Measurements from ENCODE around the gene SPRR4.

Gene SPRR4

GRCh38 chr1:152970495-152970894 is at the start of gene SPRR4:
SPRR4 (plus strand) TSS chr1:152970648; CDS start chr1:152971891, 1,243 bp downstream.
- DNase-seq: no peak
- ATAC-seq: no peak

DNA sequence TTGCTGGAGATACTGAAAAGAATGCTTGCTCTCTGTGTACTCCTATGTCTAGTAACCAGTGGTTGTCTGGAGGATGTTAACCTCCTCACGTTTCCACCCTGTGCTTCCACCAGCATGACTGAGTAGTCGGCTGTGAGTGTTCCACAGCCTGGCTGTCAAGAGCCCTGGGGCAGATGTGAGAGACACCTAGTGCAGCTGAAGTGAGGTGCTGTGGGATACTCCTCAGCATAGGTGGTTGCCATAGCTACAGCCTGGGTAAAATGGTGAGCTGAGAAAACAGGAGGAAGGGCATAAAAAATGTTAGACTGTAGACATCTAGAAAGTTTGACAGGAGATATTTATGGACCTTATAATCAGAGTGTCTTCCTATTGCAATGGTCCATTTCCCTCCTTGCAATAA is 46.3 kb upstream of the SPRR4 start:
- no peak for DNase-seq
- no peak for ATAC-seq

DNA sequence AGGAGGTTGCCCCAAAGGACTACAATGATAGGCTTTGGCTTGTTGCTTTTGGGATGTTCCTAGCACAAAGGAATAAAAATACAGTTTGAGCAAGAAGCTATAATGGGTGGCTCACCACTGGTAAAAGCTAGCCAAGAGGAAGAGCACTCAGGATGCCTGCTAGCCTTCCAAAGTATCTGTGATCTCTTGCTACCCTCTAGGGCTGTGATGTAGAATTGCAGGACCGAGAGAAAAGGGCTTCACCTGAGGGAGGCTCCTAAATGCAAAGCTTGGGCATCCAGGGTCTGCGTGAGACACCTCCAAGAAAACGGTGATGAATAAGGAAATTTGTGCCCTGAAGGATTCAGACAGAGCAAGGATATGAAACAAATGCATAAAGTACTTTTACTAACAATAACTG is 44.4 kb upstream of the SPRR4 start:
- no peak for DNase-seq
- ATAC-seq: no peak

DNA sequence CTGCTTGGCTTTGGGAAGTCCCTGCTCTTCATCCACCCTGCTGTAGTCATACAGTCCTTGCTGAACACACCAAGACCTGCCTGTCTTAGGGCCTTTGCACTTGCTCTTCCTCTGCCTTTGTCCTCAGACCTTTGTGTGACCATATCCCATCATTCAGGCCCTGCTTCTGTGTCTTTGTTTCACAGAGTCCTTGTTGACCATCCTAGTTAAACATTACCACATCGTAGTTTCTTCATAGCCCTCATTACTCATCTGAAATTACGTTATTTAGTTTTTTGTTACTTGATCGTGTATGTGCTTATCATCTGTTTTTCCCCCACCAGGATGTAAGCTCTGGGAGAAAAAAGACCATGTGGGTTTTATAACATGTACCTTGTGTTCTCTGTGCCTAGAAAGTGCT is 41.8 kb upstream of the SPRR4 start:
- no peak for ATAC-seq
- DNase-seq: no peak

DNA sequence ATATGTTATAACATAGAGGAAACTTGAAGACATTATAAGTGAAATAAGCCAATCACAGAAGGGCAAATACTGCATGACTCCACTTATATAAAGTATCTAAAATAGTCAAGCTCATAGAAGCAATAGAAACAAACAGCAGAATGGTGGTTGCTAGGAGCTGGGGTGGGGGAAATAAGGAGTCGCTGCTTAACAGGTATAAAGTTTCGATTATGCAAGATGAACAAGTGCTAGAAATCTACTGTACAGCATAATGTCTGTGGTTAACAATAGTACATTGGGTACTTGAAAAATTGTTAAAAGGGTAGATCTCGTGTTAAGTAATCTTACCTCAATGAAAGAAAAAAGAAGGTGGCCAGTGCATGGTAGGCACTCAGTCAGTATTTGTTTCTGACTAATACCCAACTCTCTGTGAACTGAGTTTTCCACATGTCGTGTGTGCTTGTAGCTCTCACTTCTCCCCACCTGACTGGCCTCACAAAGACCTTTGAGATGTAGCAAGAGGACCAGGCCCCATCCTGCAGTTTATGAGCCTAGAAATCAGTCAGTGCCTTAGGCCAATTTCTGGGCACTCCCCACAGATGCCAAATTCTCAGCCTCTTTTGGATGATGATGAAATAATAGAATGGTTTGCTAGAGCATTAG is 38.2 kb upstream of the SPRR4 start:
- DNase-seq (no peak), ATAC-seq (no peak)

DNA sequence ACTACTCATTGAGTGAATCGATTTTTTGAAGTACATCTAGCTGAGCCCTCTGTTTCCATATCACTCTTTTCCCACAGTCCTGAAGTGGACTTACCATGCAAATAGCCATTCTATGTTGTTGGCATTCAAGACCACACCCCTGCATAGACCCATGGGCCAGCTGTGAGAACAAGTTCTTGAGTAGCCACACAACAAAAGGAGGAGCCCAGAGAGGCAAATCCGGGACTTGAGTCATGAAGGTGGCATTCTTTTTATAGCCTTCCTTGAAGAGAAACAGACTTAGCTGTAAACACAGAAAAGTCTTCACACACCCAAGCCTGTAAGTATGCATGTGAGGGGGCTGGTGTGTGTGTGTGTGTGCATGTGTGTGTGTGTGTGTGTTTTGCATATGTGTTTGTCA is 37.3 kb upstream of the SPRR4 start:
- no peak for DNase-seq
- ATAC-seq: no peak

DNA sequence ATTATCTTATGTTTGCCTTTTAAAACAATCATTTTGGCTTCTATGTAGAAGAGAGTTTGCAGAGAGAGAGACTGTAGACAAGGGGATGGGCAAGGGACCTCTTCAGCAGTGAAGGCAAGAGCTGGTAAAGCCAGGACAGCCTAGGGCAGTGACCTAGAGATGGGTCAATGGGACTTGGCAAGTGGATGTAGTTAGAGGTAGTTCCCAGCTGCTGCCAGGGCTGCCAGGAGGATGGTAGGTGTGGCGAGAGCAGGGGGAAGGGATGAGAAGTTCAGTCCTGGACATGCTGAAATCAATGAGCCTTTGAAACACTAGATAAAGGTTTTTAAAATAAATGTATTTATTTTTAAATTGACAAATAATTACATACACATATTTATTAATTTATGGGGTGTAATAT is 29.8 kb upstream of the SPRR4 start:
- no peak for DNase-seq
- no peak for ATAC-seq

DNA sequence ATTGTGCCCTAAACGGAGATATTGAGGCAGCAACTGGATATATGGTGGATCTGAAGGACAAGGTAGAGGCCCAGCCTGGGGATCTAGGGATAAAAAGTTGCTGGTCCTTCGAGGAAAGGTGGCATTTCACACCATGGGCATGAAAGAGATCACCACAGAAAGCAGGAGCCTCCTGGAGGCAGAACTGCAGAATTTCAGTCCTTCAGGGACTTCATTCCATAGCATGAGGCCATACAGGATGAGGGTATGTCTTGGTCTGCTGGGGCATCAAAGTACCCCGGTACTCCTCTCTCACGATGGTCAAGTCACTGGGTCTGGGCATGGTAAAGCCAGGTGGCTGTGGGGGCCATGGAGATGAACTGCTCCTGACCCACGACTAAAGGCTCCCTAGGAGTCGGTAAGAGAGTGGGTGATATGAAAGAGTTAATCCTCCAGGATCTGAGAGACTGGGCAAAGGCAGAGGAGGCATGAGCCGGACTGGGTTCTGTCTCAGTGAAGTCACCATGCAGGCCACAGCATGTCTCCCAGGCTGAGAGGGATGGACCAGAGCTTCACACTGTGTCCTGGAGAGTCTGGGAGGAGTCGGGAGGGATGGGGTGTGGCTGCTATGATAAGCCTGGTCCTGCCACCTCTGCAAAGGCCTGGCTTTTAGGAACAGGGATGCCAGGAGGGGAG is 29.3 kb upstream of the SPRR4 start:
- ATAC-seq (no peak), DNase-seq (no peak)

GRCh38 chr1:152942161-152942560 is 28.3 kb upstream of the SPRR4 start:
- DNase-seq: no peak
- ATAC-seq: no peak

DNA sequence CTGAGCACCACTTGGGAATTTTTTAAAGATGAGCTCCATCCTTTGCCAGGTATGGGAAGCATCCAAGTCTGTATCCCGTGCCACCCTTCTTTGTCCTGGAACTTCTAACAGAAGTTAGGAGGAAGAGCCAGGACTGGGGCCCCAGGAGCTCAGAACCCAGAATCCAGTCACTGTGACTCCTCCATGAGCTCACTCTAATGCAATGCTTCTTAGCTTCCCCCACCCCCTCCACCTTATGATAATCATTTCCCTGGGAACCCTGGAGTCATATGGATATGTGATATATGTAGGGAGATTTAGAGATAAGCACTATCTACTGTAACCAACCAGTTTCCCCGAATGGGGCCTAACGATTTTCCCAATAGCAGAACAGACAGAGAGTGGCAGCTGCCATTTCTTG is 24.2 kb upstream of the SPRR4 start:
- ATAC-seq (no peak), DNase-seq (no peak)

DNA sequence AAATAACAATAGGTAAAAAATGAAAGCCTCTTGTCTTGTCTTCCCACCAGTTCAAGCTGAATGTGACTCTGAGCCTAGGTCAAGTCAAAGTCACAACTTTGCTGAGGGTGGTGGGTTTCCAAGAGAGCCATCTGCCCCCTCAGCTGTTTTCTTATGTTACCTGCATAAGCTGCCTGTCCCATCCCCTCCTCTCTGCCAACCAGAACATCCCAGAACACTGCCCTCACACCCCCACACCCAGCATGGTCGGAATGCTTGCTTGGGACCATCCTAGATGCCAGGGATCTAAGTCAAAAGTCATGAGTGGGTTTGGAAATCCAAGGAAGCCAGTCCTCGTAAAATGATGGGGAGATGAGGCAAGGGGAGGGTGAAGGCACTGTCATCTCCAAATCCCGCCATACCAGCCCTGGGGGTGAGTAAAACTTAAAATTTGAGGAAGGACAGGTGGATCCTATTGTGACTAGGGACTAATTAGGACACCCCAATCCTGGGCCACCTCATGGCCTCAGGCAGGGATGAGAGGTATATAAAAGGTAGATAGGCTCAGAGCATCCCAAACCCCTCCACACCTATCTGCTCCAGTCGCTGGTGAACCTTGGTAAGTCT is 23.7 kb upstream of the SPRR4 start, which contains the start of gene SPRR5:
TSS of gene SPRR5 (plus strand) at position 556 of the 606 bp plus-strand sequence. CDS start 1,349 bp downstream, outside the sequence.
- ATAC-seq: no peak
- DNase-seq: no peak

DNA sequence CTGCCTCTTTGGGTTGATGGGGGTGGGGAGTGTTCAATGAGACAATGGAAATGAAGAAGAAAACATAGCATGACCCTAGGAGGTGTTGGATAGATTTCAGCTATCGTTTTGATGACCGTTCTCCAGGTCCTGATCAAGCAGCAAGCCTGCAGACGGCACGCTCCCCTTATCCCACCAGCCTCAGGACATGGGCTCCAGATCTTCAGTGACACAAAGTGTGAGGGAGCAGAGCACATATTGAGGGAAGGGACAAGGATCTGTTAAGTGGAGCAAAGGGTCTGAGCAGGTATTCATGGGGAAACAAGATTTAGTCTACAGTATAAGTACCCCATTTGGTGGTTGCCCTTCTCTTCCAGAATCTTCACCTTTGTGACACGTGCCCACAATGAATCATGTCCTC is 18.7 kb upstream of the SPRR4 start:
- no peak for DNase-seq
- ATAC-seq: no peak

DNA sequence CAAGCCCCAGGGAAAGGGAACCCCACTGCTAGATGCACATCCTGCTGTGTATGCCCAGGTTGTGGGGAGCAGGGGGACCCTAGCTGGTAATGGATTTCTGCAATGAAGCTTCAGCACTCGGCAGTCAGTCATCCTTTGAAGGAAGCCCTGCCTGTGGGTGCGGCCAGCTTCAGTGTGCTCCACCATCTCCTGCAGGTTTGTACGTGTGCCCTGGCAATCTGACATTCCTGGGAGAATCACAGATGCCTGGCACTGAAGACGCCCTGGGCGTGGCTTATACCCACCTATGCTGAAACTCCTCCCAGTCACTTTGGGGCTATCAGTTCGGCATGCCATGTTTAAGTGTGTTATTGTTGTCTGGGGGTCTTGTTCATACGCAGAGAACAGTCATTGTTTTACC is 16.7 kb upstream of the SPRR4 start:
- ATAC-seq: no peak

GRCh38 chr1:152954436-152954835 is 16.0 kb upstream of the SPRR4 start:
- DNase-seq (no peak), ATAC-seq (no peak)

More for the DNA sequence above, 16.7 kb upstream of the SPRR4 start:
- DNase-seq: no peak

- ATAC-seq (no peak), DNase-seq (no peak)
Observed at GRCh38 chr1:152957561-152957960, 12.9 kb upstream of the SPRR4 start.

- ATAC-seq: no peak
- no peak for DNase-seq
Observed at GRCh38 chr1:152959273-152959672, 11.2 kb upstream of the SPRR4 start.

GRCh38 chr1:152959801-152960451 is 10.5 kb upstream of the SPRR4 start:
- ATAC-seq (no peak), DNase-seq (no peak)

DNA sequence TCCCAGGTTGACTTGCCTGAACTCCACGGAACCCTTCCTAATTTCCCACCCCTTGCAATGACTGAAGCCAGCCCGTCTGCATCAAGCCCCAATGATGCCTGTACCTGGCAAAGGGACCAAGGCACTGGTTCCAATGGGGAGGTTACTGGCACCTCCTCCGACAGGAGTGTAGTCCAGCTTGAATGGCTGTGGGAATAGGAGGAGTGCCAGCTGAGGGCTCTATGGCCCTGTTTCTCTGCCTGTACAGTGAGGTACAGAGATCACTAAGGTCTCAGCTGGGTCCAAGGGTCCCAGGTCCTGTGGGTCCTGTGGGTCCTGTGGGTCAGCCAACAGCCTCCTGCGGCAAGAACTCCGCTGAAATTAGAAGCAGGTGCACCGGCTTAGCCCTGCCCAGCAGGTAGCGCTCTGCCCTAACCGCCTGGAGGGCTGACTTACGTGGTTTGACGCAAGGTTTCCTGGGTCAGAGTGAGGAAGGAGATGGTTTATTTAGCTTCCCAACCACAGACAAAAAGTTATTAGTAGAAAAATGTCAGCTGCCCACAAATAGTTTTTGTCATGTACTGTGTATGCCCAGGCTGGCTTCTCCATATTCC is 9.9 kb upstream of the SPRR4 start:
- ATAC-seq: no peak
- DNase-seq: no peak

DNA sequence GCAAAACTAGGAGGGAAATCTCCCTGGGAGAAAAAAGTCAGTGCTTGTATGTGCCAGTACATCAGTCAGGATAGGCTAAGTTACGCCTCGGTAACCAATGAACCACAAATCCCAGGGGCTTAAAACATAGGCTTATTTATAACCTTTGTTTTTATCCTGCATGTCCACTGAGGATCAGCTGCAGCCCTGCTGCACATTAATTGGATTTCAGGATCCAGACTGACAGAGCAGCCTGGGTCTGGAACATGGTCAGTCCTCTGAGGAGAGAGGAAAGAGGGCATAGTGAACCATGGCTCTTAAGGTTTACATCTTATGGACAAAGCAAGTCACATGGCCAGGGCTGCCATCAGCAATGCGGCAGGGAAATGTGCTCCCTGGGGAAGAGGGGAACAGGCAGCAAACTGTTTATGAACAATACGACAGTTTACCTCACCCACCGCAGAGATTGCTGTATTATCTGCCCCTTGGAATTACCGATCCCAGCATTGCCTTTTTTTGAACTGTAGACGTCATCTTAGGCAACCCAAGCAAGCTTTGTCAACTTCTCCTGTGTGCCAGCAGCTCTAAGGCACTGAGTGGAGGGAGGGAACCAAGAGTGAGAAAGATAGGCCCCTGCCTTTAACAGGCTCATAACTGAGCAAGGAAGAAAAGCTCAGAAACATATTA is 9.1 kb upstream of the SPRR4 start:
- no peak for ATAC-seq
- DNase-seq: no peak

GRCh38 chr1:152962876-152963415 is 7.5 kb upstream of the SPRR4 start:
- no peak for ATAC-seq
- no peak for DNase-seq

- ATAC-seq: no peak
- DNase-seq: no peak
Observed at GRCh38 chr1:152964536-152964935, 5.9 kb upstream of the SPRR4 start.

GRCh38 chr1:152965853-152966252 is 4.6 kb upstream of the SPRR4 start:
- DNase-seq: no peak
- no peak for ATAC-seq
